ENCODE measurements around the gene RNF144A. TPM values are rescaled to one million over a fixed set of nuclear protein-coding genes. Genes with fewer than 3 reads are reported as not detected.

The RNF144A gene
- total and polyA plus RNA-seq, 2 donors (not counting 1 experiment from before 2014, with no cell fraction given), result 1.2 to 1.6 TPM

GRCh38 chr2:6973895-6974545 is 56.8 kb downstream of the RNF144A start:
- H3K27ac Mint-ChIP-seq, result no peak overlapping the region
- H4K20me1 ChIP-seq (ENCODE audit: control insufficient read depth, insufficient read depth, low read length, poor library complexity, severe bottlenecking), result no peaks in the 10 kb centered on the region
- H3K4me1 ChIP-seq (ENCODE audit: control insufficient read depth in 2 of 2, insufficient read depth in 2 of 2, low read length in 2 of 2), result no peaks in the 10 kb centered on the region
- no peaks in the 10 kb centered on the region for H3K27me3 ChIP-seq (replicated peaks in 1 of 4; ENCODE audit: control extremely low read depth in 1 of 4, control insufficient read depth in 3 of 4, insufficient read depth in 4 of 4, low read length in 3 of 4)
- WGBS (ENCODE audit: insufficient coverage), result no CpG with 5 or more reads among the region's 7 CpGs
- CTCF ChIA-PET, result interaction anchor here (1.1 kb wide), 1 partner anchor 9 kb away, joined by 3 read pairs; no protein-coding TSS in a partner anchor
- peaks cover 2% of the 10 kb centered on the region for H3K9me3 Mint-ChIP-seq (ENCODE audit: insufficient read depth)
- H3K27ac ChIP-seq (ENCODE audit: low read length in 2 of 2), result no peak overlapping the region
- no peaks in the 10 kb centered on the region for H3K4me1 Mint-ChIP-seq
- no peak overlapping the region for H2AFZ ChIP-seq (ENCODE audit: insufficient read depth, low read depth, low read length, poor library complexity, severe bottlenecking)
- no peak overlapping the region for H3K4me2 ChIP-seq (replicated peaks; ENCODE audit: low read depth, low read length, poor library complexity, severe bottlenecking)
- no peak overlapping the region for H3K4me3 Mint-ChIP-seq
- H3K36me3 ChIP-seq (replicated peaks in 1 of 2; ENCODE audit: control extremely low read depth in 1 of 2, control insufficient read depth in 1 of 2, extremely low read depth in 1 of 2, insufficient read depth in 2 of 2, low read length in 1 of 2), result no peaks in the 10 kb centered on the region
- H3K9me3 ChIP-seq (ENCODE audit: control extremely low read depth in 1 of 3, control insufficient read depth in 2 of 3, insufficient read depth in 1 of 3, low read length in 2 of 3), result peaks cover 0 to 1% (median 0%) of the 10 kb centered on the region in 3 donors
- intact Hi-C loops (cut with micrococcal nuclease), result no loop called here
- no peaks in the 10 kb centered on the region for H3K79me2 ChIP-seq (ENCODE audit: control insufficient read depth, insufficient read depth, low read length)
- H3K4me3 ChIP-seq (ENCODE audit: control extremely low read depth in 1 of 5, extremely low read depth in 1 of 5, insufficient read depth in 1 of 5, low read depth in 2 of 5, low read length in 4 of 5), result no peak overlapping the region
- POLR2A ChIA-PET, result no interaction called here
- no peak for TF ChIP-seq EZH2 (IDR thresholded peaks at IDR 0.05; ENCODE audit: borderline replicate concordance, insufficient read depth, low read depth, low read length, poor library complexity, severe bottlenecking)
- TF ChIP-seq CTCF (IDR thresholded peaks at IDR 0.05), result no peak
- DNase-seq (no peak), ATAC-seq (ENCODE audit: low read depth) (no peak)
- H3K9ac ChIP-seq (ENCODE audit: low read length), result no peak overlapping the region
- no peaks in the 10 kb centered on the region for H3K27me3 Mint-ChIP-seq

GRCh38 chr2:6975988-6976387 is 58.8 kb downstream of the RNF144A start:
- H3K4me1 ChIP-seq (ENCODE audit: control insufficient read depth in 2 of 2, insufficient read depth in 2 of 2, low read length in 2 of 2), result no peaks in the 10 kb centered on the region
- no peak overlapping the region for H3K4me2 ChIP-seq (replicated peaks; ENCODE audit: low read depth, low read length, poor library complexity, severe bottlenecking)
- H3K9me3 ChIP-seq (ENCODE audit: control extremely low read depth in 1 of 3, control insufficient read depth in 2 of 3, insufficient read depth in 1 of 3, low read length in 2 of 3), result peaks cover 0 to 8% (median 1%) of the 10 kb centered on the region in 3 donors
- H3K79me2 ChIP-seq (ENCODE audit: control insufficient read depth, insufficient read depth, low read length), result no peaks in the 10 kb centered on the region
- H3K4me3 ChIP-seq (ENCODE audit: control extremely low read depth in 1 of 5, extremely low read depth in 1 of 5, insufficient read depth in 1 of 5, low read depth in 2 of 5, low read length in 4 of 5), result no peak overlapping the region
- Mint-ChIP-seq H3K4me1 (no peaks in the 10 kb centered on the region), H3K9me3 (ENCODE audit: insufficient read depth) (peaks cover 2% of the 10 kb centered on the region), H3K27me3 (no peaks in the 10 kb centered on the region), H3K4me3 (no peak overlapping the region), H3K27ac (no peak overlapping the region)
- no peaks in the 10 kb centered on the region for H3K36me3 ChIP-seq (replicated peaks in 1 of 2; ENCODE audit: control extremely low read depth in 1 of 2, control insufficient read depth in 1 of 2, extremely low read depth in 1 of 2, insufficient read depth in 2 of 2, low read length in 1 of 2)
- no peak overlapping the region for H3K9ac ChIP-seq (ENCODE audit: low read length)
- WGBS (ENCODE audit: insufficient coverage), result no CpG with 5 or more reads among the region's 3 CpGs
- no peak overlapping the region for H3K27ac ChIP-seq (ENCODE audit: low read length in 2 of 2)
- H4K20me1 ChIP-seq (ENCODE audit: control insufficient read depth, insufficient read depth, low read length, poor library complexity, severe bottlenecking), result no peaks in the 10 kb centered on the region
- no peaks in the 10 kb centered on the region for H3K27me3 ChIP-seq (replicated peaks in 1 of 4; ENCODE audit: control extremely low read depth in 1 of 4, control insufficient read depth in 3 of 4, insufficient read depth in 4 of 4, low read length in 3 of 4)
- POLR2A ChIA-PET, result no interaction called here
- H2AFZ ChIP-seq (ENCODE audit: insufficient read depth, low read depth, low read length, poor library complexity, severe bottlenecking), result no peak overlapping the region
- TF ChIP-seq EZH2 (IDR thresholded peaks at IDR 0.05; ENCODE audit: borderline replicate concordance, insufficient read depth, low read depth, low read length, poor library complexity, severe bottlenecking) (no peak), CTCF (IDR thresholded peaks at IDR 0.05) (no peak)
- no peak for ATAC-seq (ENCODE audit: low read depth)
- CTCF ChIA-PET, result no interaction called here
- no peak for DNase-seq
- intact Hi-C loops (cut with micrococcal nuclease), result no loop called here
